Activated CD8-positive, alpha-beta T cell treated with anti-CD3 and anti-CD28 coated beads for 36 hours (primary cell): ENCODE results near the gene ARMH3. TPM values are rescaled to one million over a fixed set of nuclear protein-coding genes. Genes with fewer than 3 reads are reported as not detected.

ENCODE experiments used
- ATAC-seq: fragments of 200-7000 bp; cut with Tn5 transposase; one replicate; pipeline ENCODE4 v1.10.0; 2021; ENCODE audit warnings: mild to moderate bottlenecking, moderate library complexity
- CTCF ChIA-PET: fragments of 350-600 bp; sonication (Branson Sonifier 250); formaldehyde crosslinking; loops from one replicate; lab custom pipeline; 2021; ENCODE audit warnings: antibody characterized with exemption; lab: Charles Lee
- POLR2A ChIA-PET: fragments of 350-600 bp; sonication (Branson Sonifier 250); formaldehyde crosslinking; loops from one replicate; lab custom pipeline; 2021; ENCODE audit warnings: antibody characterized with exemption; lab: Charles Lee
- DNase-seq: peaks from one replicate; pipeline ENCODE4 v3.0.0-alpha.2; 2020
- H3K27ac Mint-ChIP-seq: one replicate; pipeline ENCODE4 v1.8.0; 2021; ENCODE audit warnings: mild to moderate bottlenecking, mixed read lengths
- H3K27me3 Mint-ChIP-seq: one replicate; pipeline ENCODE4 v1.8.0; 2021; ENCODE audit warnings: mixed read lengths
- H3K36me3 Mint-ChIP-seq: one replicate; pipeline ENCODE4 v1.8.0; 2021; ENCODE audit warnings: low read depth, mixed read lengths
- H3K4me1 Mint-ChIP-seq: one replicate; pipeline ENCODE4 v1.8.0; 2021; ENCODE audit warnings: low read depth, mixed read lengths
- H3K4me3 Mint-ChIP-seq: one replicate; pipeline ENCODE4 v1.8.0; 2021; ENCODE audit warnings: mild to moderate bottlenecking, moderate library complexity, mixed read lengths
- H3K9me3 Mint-ChIP-seq: one replicate; pipeline ENCODE4 v1.8.0; 2021; ENCODE audit warnings: mixed read lengths
- CTCF ChIP-seq: fragments of 200-600 bp; IDR thresholded peaks from one replicate; pipeline ENCODE4 v1.8.0; 2022; ENCODE audit warnings: antibody characterized with exemption, mild to moderate bottlenecking
- intact Hi-C: fragments of 100-400 bp; cut with micrococcal nuclease; formaldehyde crosslinking; loops from one replicate; pipeline ENCODE4 v1.10.0; 2022
- total RNA-seq, 2 experiments: library from RNA; stranded (reverse); gene quantifications; one replicate each; pipeline ENCODE4 v1.2.3, GENCODE V29; 2021

ARMH3 gene
- total RNA-seq, 2 experiments from 2014 or later = 16.2 to 18.4 TPM

DNA sequence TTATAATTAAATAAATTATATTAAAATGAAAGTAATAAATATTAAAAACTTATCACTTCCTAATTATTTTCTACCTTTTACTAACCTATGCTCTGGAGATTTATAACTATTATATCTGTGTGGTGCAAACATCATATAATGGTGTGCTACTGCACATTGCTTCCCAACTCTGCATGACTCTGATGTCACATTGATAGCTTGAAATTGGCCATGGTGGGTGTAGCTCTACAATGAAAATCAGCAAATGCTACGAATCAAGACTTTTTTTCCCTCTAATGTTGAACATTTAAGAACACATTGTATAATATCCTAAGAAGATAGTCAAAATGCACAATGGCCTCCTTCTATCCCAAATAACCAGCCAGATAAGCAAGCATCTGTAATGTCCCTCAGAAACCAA lies 99.1 kb downstream of the ARMH3 start:
- Mint-ChIP-seq H3K4me3 (no peak overlapping the region), H3K27me3 (no peaks in the 10 kb centered on the region), H3K36me3 (peaks cover 45% of the 10 kb centered on the region), H3K4me1 (no peaks in the 10 kb centered on the region), H3K9me3 (no peaks in the 10 kb centered on the region), H3K27ac (no peak overlapping the region)
- ATAC-seq (no peak), DNase-seq (no peak)
- intact Hi-C loops = no loop called here
- ChIA-PET POLR2A (no interaction called here), CTCF (interaction anchor here (0.8 to 3.2 kb wide), 5 partner anchors 10 to 116 kb away, joined by 3 to 10 read pairs (median 4); no protein-coding TSS in a partner anchor)
- no peak for TF ChIP-seq CTCF

- intact Hi-C loops = no loop called here
- Mint-ChIP-seq H3K27ac (no peak overlapping the region), H3K36me3 (peaks cover 47% of the 10 kb centered on the region), H3K9me3 (no peaks in the 10 kb centered on the region), H3K4me3 (no peak overlapping the region), H3K4me1 (no peaks in the 10 kb centered on the region), H3K27me3 (no peaks in the 10 kb centered on the region)
- DNase-seq (no peak), ATAC-seq (no peak)
- ChIA-PET POLR2A (no interaction called here), CTCF (interaction anchor here (1.3 to 3.2 kb wide), 2 partner anchors 11 to 115 kb away, joined by 4 to 9 read pairs; no protein-coding TSS in a partner anchor)
- no peak for TF ChIP-seq CTCF
These were observed 99.9 kb downstream of the ARMH3 start for GRCh38 chr10:101956117-101956516.

- Mint-ChIP-seq H3K9me3 (peaks cover 9% of the 10 kb centered on the region), H3K4me1 (no peaks in the 10 kb centered on the region), H3K4me3 (no peak overlapping the region), H3K36me3 (peaks cover 66% of the 10 kb centered on the region), H3K27ac (no peak overlapping the region), H3K27me3 (no peaks in the 10 kb centered on the region)
- DNase-seq (no peak), ATAC-seq (no peak)
- ChIA-PET CTCF (no interaction called here), POLR2A (no interaction called here)
- no peak for TF ChIP-seq CTCF
- intact Hi-C loops = no loop called here
These were observed 103.8 kb downstream of the ARMH3 start for GRCh38 chr10:101952191-101952590.

GRCh38 chr10:101950213-101950612 lies 105.8 kb downstream of the ARMH3 start:
- H3K27ac Mint-ChIP-seq = no peak overlapping the region
- POLR2A ChIA-PET = interaction anchor here (0.6 kb wide), 1 partner anchor 106 kb away, joined by 3 read pairs; no protein-coding TSS in a partner anchor
- H3K36me3 Mint-ChIP-seq = peaks cover 55% of the 10 kb centered on the region
- H3K9me3 Mint-ChIP-seq = peaks cover 11% of the 10 kb centered on the region
- DNase-seq = no peak
- no peak overlapping the region for H3K4me3 Mint-ChIP-seq
- H3K27me3 Mint-ChIP-seq = no peaks in the 10 kb centered on the region
- CTCF ChIA-PET = interaction anchor here (0.9 to 1.0 kb wide), 2 partner anchors 9 to 23 kb away, joined by 3 read pairs; no protein-coding TSS in a partner anchor
- intact Hi-C loops = no loop called here
- H3K4me1 Mint-ChIP-seq = no peaks in the 10 kb centered on the region
- ATAC-seq = no peak
- TF ChIP-seq CTCF = no peak

DNA sequence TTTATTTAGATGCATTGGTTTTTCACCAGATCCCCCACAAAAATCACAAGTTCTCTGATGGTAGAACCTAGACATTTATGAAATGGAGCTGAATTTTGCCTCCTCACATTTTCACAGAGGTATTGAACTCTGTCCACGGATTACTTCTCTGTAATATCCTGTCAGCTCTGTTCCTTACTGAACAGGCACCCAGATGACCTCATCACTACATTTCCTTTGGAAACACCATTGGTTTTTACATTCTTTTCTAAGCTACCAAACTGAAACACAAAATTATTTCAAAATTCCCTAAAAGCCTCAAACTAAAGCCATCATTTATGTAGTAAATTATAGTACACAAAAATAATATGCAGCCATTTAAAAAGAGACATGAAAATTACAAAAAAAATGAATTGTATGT lies 114.1 kb downstream of the ARMH3 start:
- H3K36me3 Mint-ChIP-seq = peaks cover 12% of the 10 kb centered on the region

More for the DNA sequence above, 114.1 kb downstream of the ARMH3 start:
- intact Hi-C loops = no loop called here
- Mint-ChIP-seq H3K9me3 (peaks cover 2% of the 10 kb centered on the region), H3K27ac (no peak overlapping the region), H3K4me1 (no peaks in the 10 kb centered on the region), H3K27me3 (no peaks in the 10 kb centered on the region), H3K4me3 (no peak overlapping the region)
- DNase-seq (no peak), ATAC-seq (no peak)
- CTCF ChIA-PET = interaction anchor here (0.7 to 2.6 kb wide), 9 partner anchors 9 to 131 kb away, joined by 3 to 11 read pairs (median 3); no protein-coding TSS in a partner anchor
- TF ChIP-seq CTCF = no peak
- POLR2A ChIA-PET = interaction anchor here (0.8 to 1.4 kb wide), 4 partner anchors 14 to 158 kb away, joined by 3 to 4 read pairs (median 3); partner anchors contain the start of gene OGA
